Measurements from ENCODE around the gene POM121.
"Not testable (repeated sequence)": the region's sequence is repeated elsewhere in the genome, so short reads cannot be mapped to it uniquely, and the experiment has no call there.

Gene POM121

GRCh38 chr7:72924733-72925545 lies at the start of gene POM121:
Gene POM121, plus strand, starts transcription at chr7:72925095. Its CDS starts 27 bp downstream, at chr7:72925122.
- H3K36me3 ChIP-seq (ENCODE audit: control insufficient read depth, insufficient read depth, low read length), result peaks cover 17% of the 10 kb centered on the region

DNA sequence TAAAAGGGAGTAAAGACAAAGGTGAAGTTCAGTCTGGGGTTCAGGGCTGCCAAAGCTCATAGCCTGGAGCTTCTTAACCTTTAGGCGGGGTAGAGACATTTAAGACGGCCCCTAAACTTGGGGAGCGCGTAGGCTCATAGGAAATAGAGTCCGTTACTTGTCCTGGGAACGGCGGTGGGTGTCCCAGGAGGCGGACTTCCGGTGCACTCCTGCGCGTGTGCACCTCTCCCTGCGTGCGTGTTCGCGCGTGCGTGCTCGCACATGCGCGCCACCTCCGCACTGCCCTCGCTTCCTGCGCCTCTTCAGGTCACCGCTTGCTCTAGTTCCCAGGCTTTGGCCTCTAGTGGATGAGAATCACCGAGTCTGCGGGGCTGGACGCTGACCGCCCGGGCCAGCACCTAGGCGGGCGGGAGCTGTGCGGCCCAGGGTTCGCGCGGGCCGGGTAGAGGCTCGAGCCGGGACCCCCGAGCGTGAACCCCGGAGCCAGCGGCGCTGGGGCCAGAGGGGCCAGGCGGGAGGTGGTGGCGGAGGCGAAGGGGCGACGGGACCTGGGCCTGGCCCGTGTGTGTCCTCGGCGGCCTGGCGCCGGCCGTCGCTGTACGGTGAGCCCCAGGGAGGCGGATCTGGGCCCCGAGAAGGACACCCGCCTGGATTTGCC lies 45.7 kb upstream of the POM121 start:
- Histone ChIP-seq H3K9ac (ENCODE audit: low read depth, low read length) (peak overlapping the region; percentile 65), H3K4me3 (ENCODE audit: low read depth, low read length) (peak overlapping the region; percentile 43)
- H3K36me3 ChIP-seq (ENCODE audit: control insufficient read depth, insufficient read depth, low read length); H3K9me3 ChIP-seq (ENCODE audit: control insufficient read depth, insufficient read depth, low read length); H3K4me1 ChIP-seq (ENCODE audit: control insufficient read depth, insufficient read depth, low read length); H3K27me3 ChIP-seq (ENCODE audit: control insufficient read depth, insufficient read depth, low read length): not testable (repeated sequence)

More at GRCh38 chr7:72924733-72925545, at the start of gene POM121:
- no peaks in the 10 kb centered on the region for H3K27me3 ChIP-seq (ENCODE audit: control insufficient read depth, insufficient read depth, low read length)
- H3K4me3 ChIP-seq (ENCODE audit: low read depth, low read length), result peak within 1 kb of the TSS; percentile 98
- H3K4me1 ChIP-seq (ENCODE audit: control insufficient read depth, insufficient read depth, low read length), result peaks cover 4% of the 10 kb centered on the region
- no peaks in the 10 kb centered on the region for H3K9me3 ChIP-seq (ENCODE audit: control insufficient read depth, insufficient read depth, low read length)
- H3K9ac ChIP-seq (ENCODE audit: low read depth, low read length), result peak within 1 kb of the TSS; percentile 98

DNA sequence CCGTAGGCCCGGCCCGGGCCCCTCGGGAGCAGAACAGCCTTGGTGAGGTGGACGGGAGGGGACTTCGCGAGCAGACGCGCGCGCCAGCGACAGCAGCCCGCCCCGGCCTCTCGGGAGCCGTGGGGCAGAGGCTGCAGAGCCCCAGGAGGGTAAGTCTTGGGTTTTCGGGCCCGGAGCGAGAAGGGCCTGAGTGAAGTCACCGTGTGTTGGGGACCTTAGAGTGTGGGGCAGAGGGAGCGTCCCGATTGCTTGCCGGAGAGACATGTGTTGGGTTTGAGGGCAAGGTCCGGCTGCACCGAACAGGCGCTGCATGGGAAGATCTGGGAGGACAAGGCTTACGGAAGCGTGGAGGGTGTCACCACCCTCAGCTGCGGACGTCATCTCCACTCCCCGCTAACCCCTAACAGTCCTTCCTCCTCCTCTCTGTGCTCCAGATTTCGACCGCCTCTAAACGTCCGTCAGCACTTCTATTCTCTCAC lies 45.1 kb upstream of the POM121 start:
- H3K4me3 ChIP-seq (ENCODE audit: low read depth, low read length), result peak overlapping the region; percentile 79
- not testable (repeated sequence) for H3K9me3 ChIP-seq (ENCODE audit: control insufficient read depth, insufficient read depth, low read length); H3K36me3 ChIP-seq (ENCODE audit: control insufficient read depth, insufficient read depth, low read length)

DNA sequence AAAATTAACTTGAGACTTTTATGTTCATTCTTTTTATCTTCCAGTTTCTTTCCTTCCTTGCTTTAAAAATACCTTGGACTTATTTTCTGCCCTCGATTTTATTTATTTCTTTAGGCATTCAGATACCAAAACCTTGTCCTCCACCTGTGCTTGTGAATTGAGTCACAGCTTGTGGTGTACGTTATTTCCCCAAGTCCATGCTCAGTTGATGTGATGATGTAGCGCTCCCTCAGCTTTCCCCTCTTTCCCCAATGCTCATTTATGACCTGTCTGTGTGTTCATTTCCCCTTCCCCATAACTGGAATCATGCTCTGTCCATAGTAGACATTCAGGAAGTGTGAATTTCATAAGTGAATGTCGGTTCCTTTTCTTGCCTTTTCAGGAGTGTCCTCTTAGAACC lies 33.1 kb upstream of the POM121 start:
- H3K9ac ChIP-seq (ENCODE audit: low read depth, low read length); H3K27me3 ChIP-seq (ENCODE audit: control insufficient read depth, insufficient read depth, low read length); H3K4me3 ChIP-seq (ENCODE audit: low read depth, low read length); H3K4me1 ChIP-seq (ENCODE audit: control insufficient read depth, insufficient read depth, low read length); H3K9me3 ChIP-seq (ENCODE audit: control insufficient read depth, insufficient read depth, low read length): not testable (repeated sequence)
- H3K36me3 ChIP-seq (ENCODE audit: control insufficient read depth, insufficient read depth, low read length), result peaks cover 16% of the 10 kb centered on the region

More for the DNA sequence above, 45.1 kb upstream of the POM121 start:
- not testable (repeated sequence) for H3K4me1 ChIP-seq (ENCODE audit: control insufficient read depth, insufficient read depth, low read length); H3K27me3 ChIP-seq (ENCODE audit: control insufficient read depth, insufficient read depth, low read length)
- peak overlapping the region; percentile 65 for H3K9ac ChIP-seq (ENCODE audit: low read depth, low read length)

GRCh38 chr7:72904740-72905139 lies 20.2 kb upstream of the POM121 start:
- H3K4me3 ChIP-seq (ENCODE audit: low read depth, low read length); H3K9ac ChIP-seq (ENCODE audit: low read depth, low read length); H3K9me3 ChIP-seq (ENCODE audit: control insufficient read depth, insufficient read depth, low read length); H3K4me1 ChIP-seq (ENCODE audit: control insufficient read depth, insufficient read depth, low read length); H3K36me3 ChIP-seq (ENCODE audit: control insufficient read depth, insufficient read depth, low read length); H3K27me3 ChIP-seq (ENCODE audit: control insufficient read depth, insufficient read depth, low read length): not testable (repeated sequence)

GRCh38 chr7:72908422-72908821 lies 16.5 kb upstream of the POM121 start:
- not testable (repeated sequence) for H3K9me3 ChIP-seq (ENCODE audit: control insufficient read depth, insufficient read depth, low read length); H3K9ac ChIP-seq (ENCODE audit: low read depth, low read length); H3K36me3 ChIP-seq (ENCODE audit: control insufficient read depth, insufficient read depth, low read length); H3K4me3 ChIP-seq (ENCODE audit: low read depth, low read length); H3K27me3 ChIP-seq (ENCODE audit: control insufficient read depth, insufficient read depth, low read length); H3K4me1 ChIP-seq (ENCODE audit: control insufficient read depth, insufficient read depth, low read length)

- not testable (repeated sequence) for H3K4me3 ChIP-seq (ENCODE audit: low read depth, low read length); H3K9me3 ChIP-seq (ENCODE audit: control insufficient read depth, insufficient read depth, low read length); H3K27me3 ChIP-seq (ENCODE audit: control insufficient read depth, insufficient read depth, low read length); H3K9ac ChIP-seq (ENCODE audit: low read depth, low read length); H3K4me1 ChIP-seq (ENCODE audit: control insufficient read depth, insufficient read depth, low read length); H3K36me3 ChIP-seq (ENCODE audit: control insufficient read depth, insufficient read depth, low read length)
Observed at GRCh38 chr7:72911395-72911794, 13.5 kb upstream of the POM121 start.

DNA sequence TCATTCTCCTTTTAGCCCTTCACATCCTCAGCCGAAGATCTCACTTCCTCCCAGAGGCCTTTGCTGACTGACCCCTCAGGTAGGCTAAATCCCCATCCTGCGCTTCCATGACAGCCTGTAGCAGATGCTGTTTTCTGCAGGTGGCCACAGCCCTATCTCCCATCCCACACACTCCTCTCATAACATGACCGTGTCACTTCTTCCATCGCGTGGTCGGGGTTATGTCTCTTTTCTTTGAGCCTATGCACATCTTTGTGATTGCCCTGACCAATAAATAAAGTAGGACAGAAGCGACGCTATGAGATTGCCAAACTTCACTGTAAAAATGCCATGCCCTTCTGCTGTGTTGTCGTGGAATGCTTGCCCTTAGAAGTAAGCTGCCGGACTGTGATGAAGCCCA lies 11.1 kb upstream of the POM121 start:
- H3K9ac ChIP-seq (ENCODE audit: low read depth, low read length); H3K36me3 ChIP-seq (ENCODE audit: control insufficient read depth, insufficient read depth, low read length); H3K4me1 ChIP-seq (ENCODE audit: control insufficient read depth, insufficient read depth, low read length); H3K9me3 ChIP-seq (ENCODE audit: control insufficient read depth, insufficient read depth, low read length); H3K27me3 ChIP-seq (ENCODE audit: control insufficient read depth, insufficient read depth, low read length); H3K4me3 ChIP-seq (ENCODE audit: low read depth, low read length): not testable (repeated sequence)

- not testable (repeated sequence) for H3K4me3 ChIP-seq (ENCODE audit: low read depth, low read length); H3K36me3 ChIP-seq (ENCODE audit: control insufficient read depth, insufficient read depth, low read length); H3K27me3 ChIP-seq (ENCODE audit: control insufficient read depth, insufficient read depth, low read length); H3K9me3 ChIP-seq (ENCODE audit: control insufficient read depth, insufficient read depth, low read length); H3K4me1 ChIP-seq (ENCODE audit: control insufficient read depth, insufficient read depth, low read length); H3K9ac ChIP-seq (ENCODE audit: low read depth, low read length)
Observed at GRCh38 chr7:72914756-72915525, 10.0 kb upstream of the POM121 start.

DNA sequence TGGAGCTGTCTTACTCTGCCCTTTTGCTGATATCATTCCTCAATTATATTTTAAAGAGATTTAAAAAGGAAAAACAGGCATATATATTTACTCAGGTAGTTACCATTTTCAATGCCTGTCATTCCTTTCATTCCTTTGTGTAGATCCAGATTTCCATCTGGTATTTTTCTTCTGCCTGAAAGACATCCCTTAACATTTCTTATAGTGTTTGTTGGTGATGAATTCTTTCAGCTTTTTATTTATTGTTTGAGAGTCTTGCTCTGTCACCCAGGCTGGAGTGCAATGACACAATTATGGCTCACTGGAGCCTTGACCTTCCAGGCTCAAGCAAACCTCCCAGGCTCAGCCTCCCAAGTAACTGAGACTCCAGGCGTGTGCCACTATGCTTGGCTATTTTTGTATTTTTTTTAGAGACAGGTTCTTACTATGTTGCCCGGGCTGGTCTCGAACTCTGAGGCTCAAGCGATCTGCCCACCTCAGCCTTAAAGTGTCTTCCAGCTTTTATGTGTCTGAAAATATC lies 5.6 kb upstream of the POM121 start:
- no peaks in the 10 kb centered on the region for H3K36me3 ChIP-seq (ENCODE audit: control insufficient read depth, insufficient read depth, low read length)
- H3K9me3 ChIP-seq (ENCODE audit: control insufficient read depth, insufficient read depth, low read length), result no peaks in the 10 kb centered on the region
- H3K4me1 ChIP-seq (ENCODE audit: control insufficient read depth, insufficient read depth, low read length), result no peaks in the 10 kb centered on the region
- no peak overlapping the region for H3K9ac ChIP-seq (ENCODE audit: low read depth, low read length)
- no peaks in the 10 kb centered on the region for H3K27me3 ChIP-seq (ENCODE audit: control insufficient read depth, insufficient read depth, low read length)
- no peak overlapping the region for H3K4me3 ChIP-seq (ENCODE audit: low read depth, low read length)

- Histone ChIP-seq H3K9ac (ENCODE audit: low read depth, low read length) (peak overlapping the region; percentile 98), H3K27me3 (ENCODE audit: control insufficient read depth, insufficient read depth, low read length) (no peaks in the 10 kb centered on the region), H3K36me3 (ENCODE audit: control insufficient read depth, insufficient read depth, low read length) (peaks cover 15% of the 10 kb centered on the region), H3K4me3 (ENCODE audit: low read depth, low read length) (peak overlapping the region; percentile 98), H3K4me1 (ENCODE audit: control insufficient read depth, insufficient read depth, low read length) (peaks cover 4% of the 10 kb centered on the region), H3K9me3 (ENCODE audit: control insufficient read depth, insufficient read depth, low read length) (no peaks in the 10 kb centered on the region)
Observed at GRCh38 chr7:72924386-72924732, 536 bp upstream of the POM121 start.

All from iPS-15b (cell line).